Stomach (tissue), 4 donors: ENCODE measurements around the gene MAP3K20.

Source experiments
- EP300 ChIP-seq: sonication (generic); formaldehyde crosslinking; IDR thresholded peaks from one replicate; pipeline ENCODE4 v1.6.1; 2017; ENCODE audit warnings: antibody characterized with exemption
- POLR2A ChIP-seq, 4 donors: fragments of 450-650 bp; IDR thresholded peaks; one replicate each; pipeline ENCODE4 v1.6.1; 2016; ENCODE audit warnings: antibody characterized with exemption in 4 of 4, control low read depth in 2 of 4, mild to moderate bottlenecking in 1 of 4, moderate library complexity in 1 of 4
- POLR2AphosphoS5 ChIP-seq, 3 donors: sonication (generic); formaldehyde crosslinking; IDR thresholded peaks; one replicate each; pipeline ENCODE4 v1.6.1; 2016; ENCODE audit warnings: antibody characterized with exemption in 3 of 3
- TF ChIP-seq, protein P1 (sequence below), 7 experiments: fragments of 450-650 bp in 4 of 7; fragments of 200-600 bp in 3 of 7; sonication (generic) in 3 of 7; IDR thresholded peaks; one replicate each; pipeline ENCODE4 v1.5.1; 2016 to 2019; ENCODE audit warnings: antibody characterized with exemption in 7 of 7, control low read depth in 2 of 7, mild to moderate bottlenecking in 1 of 7

DNA sequence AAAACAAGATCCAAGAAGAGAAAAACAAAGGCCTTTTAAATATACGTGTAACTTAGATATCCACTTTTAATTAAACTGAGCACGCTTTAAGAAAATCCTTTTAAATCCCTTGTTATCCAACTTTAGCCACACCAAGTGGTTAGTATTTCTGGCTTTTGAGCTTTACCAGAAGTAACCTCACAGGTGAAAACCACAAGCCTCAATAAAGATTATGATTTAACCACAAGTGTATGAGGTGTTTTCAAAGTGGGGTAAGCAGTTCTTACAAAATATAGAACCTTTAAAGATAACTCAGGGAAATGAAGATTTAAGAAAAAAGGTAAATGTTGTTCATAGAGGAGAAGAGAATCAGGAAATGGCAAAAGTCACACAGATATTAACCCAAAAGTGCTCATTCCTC is 220.6 kb downstream of the MAP3K20 start:
- TF ChIP-seq, protein P1, sequence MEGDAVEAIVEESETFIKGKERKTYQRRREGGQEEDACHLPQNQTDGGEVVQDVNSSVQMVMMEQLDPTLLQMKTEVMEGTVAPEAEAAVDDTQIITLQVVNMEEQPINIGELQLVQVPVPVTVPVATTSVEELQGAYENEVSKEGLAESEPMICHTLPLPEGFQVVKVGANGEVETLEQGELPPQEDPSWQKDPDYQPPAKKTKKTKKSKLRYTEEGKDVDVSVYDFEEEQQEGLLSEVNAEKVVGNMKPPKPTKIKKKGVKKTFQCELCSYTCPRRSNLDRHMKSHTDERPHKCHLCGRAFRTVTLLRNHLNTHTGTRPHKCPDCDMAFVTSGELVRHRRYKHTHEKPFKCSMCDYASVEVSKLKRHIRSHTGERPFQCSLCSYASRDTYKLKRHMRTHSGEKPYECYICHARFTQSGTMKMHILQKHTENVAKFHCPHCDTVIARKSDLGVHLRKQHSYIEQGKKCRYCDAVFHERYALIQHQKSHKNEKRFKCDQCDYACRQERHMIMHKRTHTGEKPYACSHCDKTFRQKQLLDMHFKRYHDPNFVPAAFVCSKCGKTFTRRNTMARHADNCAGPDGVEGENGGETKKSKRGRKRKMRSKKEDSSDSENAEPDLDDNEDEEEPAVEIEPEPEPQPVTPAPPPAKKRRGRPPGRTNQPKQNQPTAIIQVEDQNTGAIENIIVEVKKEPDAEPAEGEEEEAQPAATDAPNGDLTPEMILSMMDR (IDR thresholded peaks at IDR 0.05): no peak
- no peak for TF ChIP-seq POLR2A (IDR thresholded peaks at IDR 0.05)
- TF ChIP-seq POLR2AphosphoS5 (IDR thresholded peaks at IDR 0.05): no peak
- TF ChIP-seq EP300: no peak
